ENCODE data around the gene TEKT5.
A peak's percentile ranks its signal among the peaks of the same experiment; 100 is the strongest.

The TEKT5 gene

DNA sequence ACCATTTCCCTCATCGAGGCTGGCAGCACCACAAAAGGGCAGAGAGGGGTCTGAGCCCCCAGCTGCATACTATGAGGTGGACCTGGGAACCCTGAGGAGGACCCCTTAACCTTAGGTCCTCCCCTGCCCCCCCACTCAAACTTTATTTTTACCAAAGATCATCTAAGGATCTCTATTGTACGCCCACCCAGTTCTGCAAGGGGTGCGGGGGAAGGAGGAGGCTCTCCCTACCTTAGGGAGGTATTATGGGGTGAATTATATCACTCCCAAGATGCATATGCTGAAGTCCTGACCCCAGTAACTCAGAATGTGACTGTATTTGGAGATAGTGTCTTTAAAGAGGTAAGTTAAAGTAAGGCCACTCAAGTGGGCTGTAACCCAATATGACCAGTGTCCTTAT lies 87.6 kb downstream of the TEKT5 start:
- DNase-seq, result no peak

DNA sequence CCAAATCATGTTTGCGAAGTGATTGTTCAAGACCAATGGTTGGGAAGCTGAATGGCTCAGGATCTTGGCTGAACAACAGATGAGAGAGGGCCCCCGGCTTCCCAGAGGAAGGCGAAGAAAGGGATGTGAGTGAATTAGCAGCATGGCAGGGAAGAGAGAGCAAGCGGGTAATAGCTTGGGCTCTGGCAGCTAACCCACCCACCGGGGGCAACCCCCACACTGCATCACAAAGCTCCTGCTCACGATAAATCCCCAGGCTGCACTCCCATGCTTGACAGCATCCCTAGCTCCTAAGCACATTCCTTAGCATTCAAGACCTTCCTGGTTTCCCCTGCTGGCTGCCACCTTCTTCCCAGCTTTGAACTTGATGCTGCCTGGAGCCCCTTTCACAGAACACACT lies 88.1 kb downstream of the TEKT5 start:
- DNase-seq, result no peak

DNA sequence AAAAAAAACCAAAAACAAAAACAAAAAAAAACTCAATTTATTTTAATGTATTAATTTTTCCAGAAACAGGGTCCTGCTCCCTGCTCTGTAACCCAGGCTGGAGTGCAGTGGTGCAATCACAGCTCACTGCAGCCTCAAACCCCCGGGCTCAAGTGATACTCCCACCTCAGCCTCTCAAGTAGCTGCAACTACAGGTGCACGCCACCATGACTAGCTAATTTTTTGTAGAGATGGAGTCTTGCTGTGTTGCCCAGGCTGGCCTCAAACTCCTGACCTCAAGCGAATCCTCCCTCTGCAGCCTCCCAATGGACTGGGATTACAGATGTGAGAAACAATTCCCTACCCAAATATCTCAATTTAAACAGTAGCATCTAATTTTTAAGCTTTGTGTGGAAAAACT lies 89.1 kb downstream of the TEKT5 start:
- DNase-seq, result no peak

DNA sequence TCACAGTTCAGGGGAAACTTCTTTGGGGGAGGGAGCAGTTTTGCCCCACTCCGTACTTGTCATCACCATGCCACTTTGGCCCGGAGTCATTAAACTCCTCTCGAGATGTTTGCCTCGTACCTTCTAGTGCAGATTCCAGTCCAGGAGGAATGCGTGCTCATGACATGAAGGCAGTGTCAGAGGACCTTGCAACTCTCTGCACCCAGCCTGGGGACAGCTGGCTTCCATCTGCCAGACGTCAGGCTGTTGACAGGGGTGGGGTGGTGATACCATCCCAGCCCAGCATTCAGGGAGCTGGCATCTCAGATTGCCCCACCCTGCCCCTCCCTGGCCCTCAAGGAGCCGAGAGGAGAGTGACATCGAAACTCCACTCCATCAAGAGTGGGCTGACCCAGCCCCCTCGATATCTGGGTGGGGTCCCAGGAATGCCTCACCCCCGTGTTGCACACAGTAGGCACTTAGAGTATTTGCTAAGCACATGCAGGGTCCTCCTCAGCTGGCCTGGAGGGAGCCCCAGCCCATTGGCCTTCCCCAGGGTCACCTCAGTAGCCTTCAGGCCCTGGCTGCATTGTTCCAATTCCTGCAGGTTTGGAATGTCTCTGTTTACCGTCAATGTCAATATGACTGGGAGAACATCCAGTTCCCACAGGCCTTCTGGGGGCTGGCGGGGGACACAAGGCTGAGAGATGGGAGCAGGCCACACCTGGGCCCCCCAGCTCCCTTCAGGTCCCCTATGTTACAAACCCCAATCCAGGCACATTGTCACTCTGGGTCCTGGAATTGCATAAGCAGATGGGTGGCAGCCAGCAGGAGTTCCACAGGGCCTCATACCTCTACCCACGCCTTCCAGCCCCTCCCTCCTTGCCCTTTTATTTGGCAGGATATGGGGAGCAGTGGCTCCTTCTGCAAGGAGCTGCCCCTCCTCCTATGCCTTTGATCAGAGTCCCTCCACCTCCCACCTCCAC lies 93.0 kb downstream of the TEKT5 start:
- peak; percentile 33 for DNase-seq

DNA sequence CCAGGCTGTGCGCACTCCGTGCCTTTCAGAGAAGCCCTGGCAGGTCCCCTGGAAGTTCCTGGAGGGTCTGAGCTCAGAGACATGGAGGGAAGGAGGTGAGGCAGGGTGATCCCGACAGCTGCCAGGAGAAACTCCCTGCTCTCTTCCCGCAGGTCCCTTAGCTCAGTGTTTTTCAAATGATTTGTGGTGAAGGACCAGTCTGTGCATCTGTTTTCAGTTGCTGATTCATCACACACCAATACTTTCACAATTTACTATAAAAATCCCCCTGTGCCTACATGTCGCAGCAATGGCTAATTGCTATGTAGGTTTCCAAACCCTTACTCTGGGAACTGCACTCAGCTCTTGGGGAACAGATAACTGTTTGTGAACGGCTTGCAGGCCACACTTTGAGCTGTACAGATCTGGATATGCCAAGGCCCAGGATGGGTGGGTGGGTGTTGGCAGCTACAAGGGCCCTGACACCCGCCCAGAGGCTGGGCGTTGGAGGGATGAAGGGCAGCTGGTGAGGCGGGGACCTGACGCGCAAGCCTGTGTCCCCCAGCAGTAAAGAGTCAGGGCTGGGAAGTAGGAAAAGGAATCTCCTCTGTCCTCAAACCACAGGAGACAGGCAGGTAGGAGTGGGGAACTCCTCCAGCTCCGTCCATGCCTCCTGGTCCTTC lies 93.8 kb downstream of the TEKT5 start:
- DNase-seq, result peak; percentile 76

DNA sequence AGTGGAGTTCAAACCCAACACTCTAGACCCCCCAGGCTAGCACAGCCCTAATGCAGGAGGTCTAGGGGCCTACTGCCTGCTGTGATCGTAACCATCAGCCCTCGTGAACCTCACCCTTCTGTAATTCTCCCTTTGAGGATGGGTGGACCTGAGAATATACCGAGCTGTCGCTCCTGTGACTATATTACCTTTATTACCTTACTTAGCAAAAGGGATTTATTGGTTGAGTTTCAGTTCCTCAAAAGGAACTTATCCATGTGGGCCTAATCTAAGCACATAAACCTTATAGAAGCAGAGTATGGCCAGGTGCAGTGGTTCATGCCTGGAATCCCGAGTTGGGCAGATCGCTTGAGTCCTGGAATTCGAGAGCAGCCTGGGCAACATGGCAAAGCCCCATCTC lies 95.1 kb downstream of the TEKT5 start:
- no peak for DNase-seq

DNA sequence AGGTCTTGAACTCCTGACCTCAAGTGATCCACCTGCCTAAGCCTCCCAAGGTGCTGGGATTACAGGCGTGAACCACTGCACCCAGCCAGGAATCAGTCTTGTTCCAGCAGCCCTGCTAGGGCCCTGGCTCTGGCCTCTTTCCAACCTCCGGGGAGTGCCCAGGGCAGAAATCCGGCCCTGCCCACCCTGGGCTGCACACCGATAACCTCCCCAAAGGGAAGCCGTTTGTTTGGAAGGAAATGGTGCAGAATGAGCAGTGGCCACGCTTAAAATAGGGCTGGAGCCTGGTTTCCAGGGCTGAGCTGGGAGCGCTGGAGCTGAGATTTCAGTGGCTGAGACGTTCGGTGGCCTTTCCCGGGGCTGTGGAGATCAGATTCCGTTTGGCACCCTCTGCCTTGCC lies 96.6 kb downstream of the TEKT5 start:
- no peak for DNase-seq

DNA sequence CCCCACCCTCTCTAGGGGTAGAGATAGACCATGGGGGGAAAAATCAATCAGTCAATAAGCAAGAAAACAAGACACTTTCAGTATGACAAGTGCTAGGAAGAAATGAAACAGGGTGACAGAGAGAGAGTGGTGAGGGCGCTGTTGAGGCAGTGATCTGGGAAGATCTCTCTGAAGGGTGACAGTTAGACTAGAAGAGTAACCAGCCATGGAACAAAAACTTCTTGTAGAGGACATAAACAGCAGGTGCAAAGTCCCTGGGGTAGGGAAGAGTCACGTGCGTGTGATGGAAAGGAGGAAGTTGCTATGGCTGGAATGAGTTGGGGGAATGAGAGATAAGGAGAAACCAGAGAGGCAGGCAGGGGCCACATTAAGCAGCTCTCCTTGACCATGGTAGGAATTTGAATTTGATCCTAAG lies 97.5 kb downstream of the TEKT5 start:
- no peak for DNase-seq

DNA sequence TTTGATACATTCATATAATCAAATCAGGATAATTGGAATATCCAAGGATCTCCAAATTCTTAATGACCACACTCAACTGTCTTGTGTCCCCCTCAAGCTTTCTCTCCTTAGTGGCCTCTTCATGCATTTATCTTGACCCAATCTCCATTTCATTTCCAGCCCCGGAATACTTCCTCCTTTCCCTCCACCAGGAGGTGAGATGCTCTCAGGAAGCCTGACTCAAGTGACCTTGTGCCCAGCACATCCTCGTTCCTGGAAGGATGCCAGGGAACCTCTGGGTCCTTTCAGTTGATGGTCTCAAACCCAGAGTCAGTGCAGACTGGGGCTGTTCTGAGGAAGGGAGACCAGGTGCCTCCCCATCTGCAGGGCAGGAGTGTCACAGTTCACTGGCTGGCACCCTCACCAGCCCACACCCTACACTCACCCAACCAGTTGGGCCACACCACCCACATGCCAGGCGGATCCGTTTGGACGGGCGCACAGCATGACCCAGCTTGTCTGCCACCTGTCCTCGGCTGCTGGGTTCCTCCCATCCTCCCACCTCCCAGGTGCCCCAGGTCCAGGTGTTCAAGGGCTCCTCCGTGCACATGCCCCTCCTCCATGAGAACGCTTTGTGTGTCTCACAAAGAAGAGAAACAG lies 100.3 kb downstream of the TEKT5 start:
- no peak for DNase-seq

DNA sequence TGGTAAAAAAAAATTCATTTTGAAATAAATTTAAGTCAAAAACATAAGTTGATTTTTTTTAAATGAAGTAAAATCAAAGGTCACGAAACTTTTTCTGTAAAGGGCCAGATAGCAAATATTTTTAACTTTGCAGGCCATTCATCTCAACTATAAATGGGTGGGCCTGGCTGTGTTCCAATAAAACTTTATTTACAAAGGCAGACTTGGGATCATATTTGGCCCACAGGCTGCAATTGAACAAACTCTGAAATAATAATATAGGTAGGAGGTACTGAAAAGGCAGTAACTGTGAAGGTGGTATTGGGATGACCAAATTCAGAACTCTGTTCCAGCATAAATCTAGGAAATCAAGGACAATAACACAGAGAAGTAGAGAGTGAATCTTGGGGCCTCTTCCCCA lies 102.1 kb downstream of the TEKT5 start:
- no peak for DNase-seq

DNA sequence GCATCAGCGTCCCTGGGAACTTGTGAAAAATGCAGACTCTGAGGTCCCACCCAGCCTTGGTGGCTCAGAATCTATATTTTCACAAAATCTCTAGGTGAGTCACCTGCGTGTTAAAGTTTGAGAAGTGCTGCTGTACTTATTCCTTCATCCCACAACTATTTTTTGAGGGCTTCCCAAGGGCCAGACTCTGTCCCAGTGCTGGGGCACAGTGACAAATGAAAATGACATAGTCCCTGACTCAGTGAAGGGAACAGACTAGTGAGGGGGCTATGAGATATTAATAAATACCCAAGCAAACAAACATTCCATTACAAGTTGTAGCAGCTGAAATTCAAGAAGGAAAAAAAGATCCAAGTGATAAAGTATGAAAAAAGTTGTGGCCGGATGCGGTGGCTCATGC lies 104.4 kb downstream of the TEKT5 start:
- no peak for DNase-seq

DNA sequence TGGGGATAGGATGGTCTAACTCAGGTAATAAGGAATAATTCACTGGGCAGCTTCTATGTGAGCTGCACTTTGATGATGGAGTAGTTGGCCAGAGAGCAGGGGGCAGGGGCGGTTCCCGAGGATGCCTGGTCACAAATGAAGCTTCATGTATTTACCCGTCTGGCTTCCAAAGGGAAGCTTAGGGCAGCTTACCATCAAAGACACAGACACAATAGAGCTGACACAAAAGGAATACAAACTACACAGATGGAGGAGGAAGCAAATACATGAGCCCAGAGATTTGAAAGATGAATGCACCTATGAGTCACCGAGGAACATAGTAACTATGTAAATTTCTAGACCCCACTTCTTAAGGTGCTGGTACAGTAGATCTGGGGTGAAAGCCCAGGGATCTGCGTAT lies 105.6 kb downstream of the TEKT5 start:
- no peak for DNase-seq

DNA sequence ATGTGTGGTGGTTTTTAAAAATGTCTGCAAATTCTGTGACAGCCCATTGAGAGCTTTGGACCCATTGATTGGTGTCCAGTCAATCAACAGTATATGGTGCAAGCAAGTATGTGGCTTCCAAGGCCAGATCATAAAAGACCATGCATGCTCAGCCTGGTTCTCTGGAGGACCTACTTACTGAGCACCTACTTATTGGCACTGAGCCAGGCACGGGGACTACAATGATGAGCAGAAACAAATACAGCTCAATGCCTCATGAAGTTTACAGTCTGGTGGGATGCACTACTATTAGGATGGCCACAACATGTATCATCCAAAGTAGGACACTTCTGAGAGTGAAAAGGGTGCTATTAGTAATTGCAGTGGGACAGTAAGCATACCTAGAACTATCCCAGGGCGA lies 107.1 kb downstream of the TEKT5 start:
- no peak for DNase-seq

DNA sequence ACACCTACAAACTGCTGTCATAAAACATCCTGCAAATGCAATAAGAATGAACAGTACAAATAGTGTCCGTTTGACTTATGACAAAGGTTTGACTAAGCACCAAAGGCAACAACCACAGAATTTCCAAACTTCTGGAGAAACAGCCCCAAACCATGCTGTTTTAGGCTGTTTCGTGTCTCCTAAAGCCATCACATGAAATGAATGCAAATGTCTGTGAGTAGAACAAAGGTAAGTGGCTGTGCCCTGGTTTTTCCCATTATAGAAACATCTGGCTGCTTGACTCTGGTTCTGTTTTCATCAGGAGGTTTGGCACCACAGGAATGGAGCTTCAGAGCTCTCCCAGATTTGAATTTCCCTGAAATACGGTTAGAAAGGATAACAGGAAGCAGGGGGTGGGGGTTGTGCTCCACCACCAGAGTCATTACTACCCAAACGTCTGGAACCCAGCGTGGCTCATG lies 109.7 kb downstream of the TEKT5 start:
- DNase-seq, result no peak

DNA sequence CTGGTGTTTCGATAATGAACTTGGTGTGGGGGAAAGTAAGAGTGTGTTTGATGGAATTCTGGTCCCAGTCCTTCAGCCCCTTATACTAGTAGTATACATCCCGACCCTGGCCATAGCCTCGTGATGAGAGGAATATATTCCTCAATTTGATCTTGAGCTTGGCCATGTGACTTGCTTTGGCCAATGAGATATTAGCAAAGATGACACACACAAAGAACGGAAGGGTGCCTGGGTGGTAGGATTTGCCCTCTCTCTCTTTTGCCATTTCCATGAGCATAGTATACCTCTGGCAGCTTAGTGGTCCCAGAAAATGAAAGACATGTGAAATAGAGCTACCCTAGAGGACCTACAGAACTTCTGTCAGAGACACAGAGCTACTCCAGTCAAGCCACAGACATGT lies 111.5 kb downstream of the TEKT5 start:
- DNase-seq, result no peak

DNA sequence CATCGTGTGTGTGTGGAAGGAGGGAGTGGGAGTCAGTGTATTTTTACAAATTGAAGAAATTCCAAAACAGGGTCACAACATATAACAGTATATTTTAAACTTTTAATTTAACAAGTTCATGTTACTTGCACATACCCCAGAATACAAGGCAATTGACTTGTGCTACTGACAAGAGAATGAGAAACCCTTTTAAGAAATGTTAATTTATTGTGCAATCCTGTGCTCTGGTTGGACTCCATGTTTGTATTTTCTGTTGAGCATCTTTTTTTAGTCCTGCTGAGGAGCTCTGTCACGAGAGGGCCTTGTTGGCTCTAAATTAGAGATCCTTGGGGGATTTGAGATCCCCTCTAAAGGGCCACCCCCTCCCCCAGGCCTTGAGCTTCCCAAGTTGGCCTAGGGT lies 113.2 kb downstream of the TEKT5 start:
- no peak for DNase-seq

DNA sequence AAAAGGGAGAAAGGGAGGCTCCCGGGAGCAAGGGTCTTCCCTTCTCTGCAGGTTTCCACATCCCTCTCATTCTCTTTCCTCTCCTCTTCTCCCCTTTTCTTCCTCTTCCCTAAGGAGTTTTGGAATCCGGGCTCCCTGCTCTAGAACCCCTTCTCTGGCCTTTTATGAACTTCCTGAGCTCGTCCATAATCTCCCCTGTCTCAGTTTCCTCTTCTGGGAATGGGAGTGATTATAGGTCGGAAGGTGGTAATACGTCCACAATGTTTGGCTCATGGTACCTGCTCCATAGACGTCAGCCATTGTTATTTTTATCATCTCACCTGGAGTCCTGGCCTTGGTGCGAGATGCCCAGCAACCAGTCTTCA lies 113.9 kb downstream of the TEKT5 start:
- DNase-seq, result peak; percentile 57

DNA sequence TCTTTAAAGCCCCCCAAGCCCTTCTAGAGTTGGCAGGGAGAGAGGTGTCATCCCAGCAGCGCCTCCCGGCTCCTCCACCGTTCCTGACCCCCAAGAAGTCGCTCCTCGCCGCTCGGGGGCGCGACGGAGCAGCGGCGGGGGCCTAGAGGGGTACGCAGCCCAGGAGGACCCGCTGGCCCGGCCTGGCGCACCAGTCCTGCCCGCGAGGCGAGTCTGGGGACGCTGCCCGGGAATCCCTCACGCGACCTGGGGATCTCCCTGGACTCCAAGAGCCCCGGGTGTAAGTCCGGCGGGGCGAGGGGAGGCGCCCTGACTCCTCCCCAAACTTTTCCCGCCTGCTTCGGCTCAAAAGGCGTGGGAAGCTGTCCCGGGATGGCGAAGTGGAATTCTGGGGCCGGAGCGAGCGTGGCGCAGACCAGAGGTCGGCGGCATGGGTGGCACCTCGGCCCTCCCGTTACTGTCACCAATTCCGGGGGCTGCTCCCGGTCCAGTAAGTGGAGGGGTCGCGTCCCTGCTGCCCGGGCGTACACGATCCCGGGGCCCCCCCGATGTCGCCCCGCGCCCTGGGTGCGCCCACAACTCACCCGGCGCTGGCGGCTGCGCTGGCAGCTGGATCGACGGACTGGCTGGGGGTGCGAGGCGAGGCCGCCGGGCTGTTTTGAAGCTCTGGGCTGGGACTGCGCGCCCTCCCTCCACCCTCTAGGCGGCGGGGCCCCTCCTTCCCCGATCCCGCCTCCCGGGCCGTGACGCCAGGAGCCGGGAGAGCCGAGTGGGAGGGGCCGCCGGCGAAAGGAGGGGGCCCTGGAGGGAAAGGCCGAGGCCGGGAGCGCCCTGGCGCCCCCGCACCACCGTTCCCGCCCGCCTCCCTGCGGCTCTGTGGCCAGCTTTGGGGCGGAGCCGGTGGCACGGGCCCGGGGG lies 114.5 kb downstream of the TEKT5 start, which contains the start of gene EMP2:
Gene EMP2 (minus strand): TSS at position 634 of the 918 bp plus-strand sequence. CDS start 32,981 bp downstream, outside the sequence.
- peak; percentile 57 for DNase-seq

DNA sequence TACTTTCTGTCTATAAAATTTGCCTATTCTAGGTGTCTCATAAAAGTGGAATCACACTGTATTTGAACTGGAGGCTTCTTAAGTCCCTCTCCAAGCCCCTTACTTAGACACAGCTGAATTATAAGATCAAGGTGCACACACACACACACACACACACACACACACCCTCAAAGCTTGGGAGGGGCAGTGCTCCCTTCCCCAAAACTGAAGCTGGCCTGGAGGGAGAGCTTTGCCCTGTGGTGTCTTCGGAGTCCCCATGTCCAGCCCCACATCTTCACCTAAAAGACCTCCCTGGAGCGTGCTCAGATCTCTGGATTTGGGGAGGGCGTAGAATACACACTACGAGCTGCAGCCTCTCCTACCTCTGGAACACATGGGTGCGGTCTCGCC lies 115.2 kb downstream of the TEKT5 start:
- no peak for DNase-seq

DNA sequence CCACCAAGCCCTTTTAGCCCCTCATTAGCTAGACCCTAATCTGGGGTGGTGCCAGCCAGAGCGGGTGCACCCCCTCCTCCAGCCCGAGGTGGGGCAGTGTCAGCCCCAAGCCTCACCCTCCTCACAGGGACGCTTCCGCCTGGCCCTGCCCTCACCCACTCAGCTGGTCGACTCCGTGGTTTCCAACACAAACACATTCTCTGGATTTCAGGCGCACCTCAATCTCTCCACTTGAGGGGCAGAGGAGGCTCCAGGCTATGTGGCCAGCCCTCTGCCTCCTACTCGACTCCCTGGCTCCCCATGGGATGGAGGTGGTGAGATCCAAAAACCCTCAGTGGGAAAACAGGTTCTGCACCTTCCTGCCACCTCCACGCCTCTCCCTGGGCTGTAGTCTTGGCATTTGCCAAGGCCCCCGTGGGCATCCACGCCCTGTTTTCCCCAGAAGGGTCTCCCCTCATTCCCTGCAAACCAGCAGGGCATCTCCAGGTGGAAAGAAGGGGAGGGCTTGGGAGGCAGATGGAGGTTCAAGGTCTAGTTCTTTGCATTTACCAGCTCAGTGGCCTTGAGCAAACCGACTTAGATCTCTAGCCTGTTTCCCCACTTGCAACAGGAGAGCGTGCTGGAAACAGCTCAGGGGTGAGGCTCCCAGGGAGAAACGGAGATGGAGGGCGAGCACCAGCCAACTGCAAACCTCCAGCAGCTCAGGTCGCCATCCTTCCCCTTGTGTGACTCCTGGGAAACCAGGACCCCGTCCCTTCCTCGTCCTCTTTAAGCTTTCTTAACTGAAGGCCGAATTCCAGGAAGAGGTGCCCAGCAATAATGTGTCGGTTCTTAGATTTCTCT lies 116.0 kb downstream of the TEKT5 start:
- DNase-seq, result no peak

Measured in NCI-H1694 treated with DMSO at 0.1 percent for 48 hours (cell line).